Endothelial cell (in vitro differentiated cells): ENCODE data around the gene ARSA. TPM values are rescaled to one million over a fixed set of nuclear protein-coding genes. Genes with fewer than 3 reads are reported as not detected.
"Not testable (repeated sequence)": the region's sequence is repeated elsewhere in the genome, so short reads cannot be mapped to it uniquely, and the experiment has no call there.

Experiments
- DNase-seq: peaks from one replicate; pipeline ENCODE4 v3.0.0; 2021; ENCODE audit warnings: low spot score
- H3K27ac Mint-ChIP-seq: one replicate; pipeline ENCODE4 v1.8.0; 2021; ENCODE audit warnings: mixed read lengths, inconsistent platforms; ENCODE audit not compliant: unreplicated experiment
- H3K27me3 Mint-ChIP-seq: one replicate; pipeline ENCODE4 v1.8.0; 2021; ENCODE audit warnings: mild to moderate bottlenecking, moderate library complexity, mixed read lengths, inconsistent platforms; ENCODE audit not compliant: unreplicated experiment
- H3K36me3 Mint-ChIP-seq: one replicate; pipeline ENCODE4 v1.8.0; 2021; ENCODE audit warnings: mild to moderate bottlenecking, low read depth, mixed read lengths, inconsistent platforms; ENCODE audit not compliant: unreplicated experiment
- H3K4me1 Mint-ChIP-seq: one replicate; pipeline ENCODE4 v1.8.0; 2021; ENCODE audit warnings: mild to moderate bottlenecking, mixed read lengths, inconsistent platforms; ENCODE audit not compliant: unreplicated experiment
- H3K4me3 Mint-ChIP-seq: one replicate; pipeline ENCODE4 v1.8.0; 2021; ENCODE audit warnings: mild to moderate bottlenecking, mixed read lengths, inconsistent platforms; ENCODE audit not compliant: unreplicated experiment
- H3K9me3 Mint-ChIP-seq: one replicate; pipeline ENCODE4 v1.8.0; 2021; ENCODE audit warnings: mixed read lengths, inconsistent platforms; ENCODE audit not compliant: unreplicated experiment
- total RNA-seq: library from RNA; stranded (reverse); fragmentation: NEBNext Ultra II Directional; extraction: Animal tissue kit (Norgen Biotek cat#: 25700); gene quantifications from one replicate; pipeline ENCODE4 v1.2.1, GENCODE V29; 2021; ENCODE audit not compliant: unreplicated experiment
- TF ChIP-seq, protein P1 (sequence below): fragments of 200-600 bp; sonication (generic); IDR thresholded peaks from one replicate; pipeline ENCODE4 v1.5.0; 2021; ENCODE audit warnings: antibody characterized with exemption; ENCODE audit not compliant: unreplicated experiment

The ARSA gene
- total RNA-seq, 1 donor from 2014 or later, result 59.6 TPM

GRCh38 chr22:50620593-50621355 lies 7.2 kb downstream of the ARSA start:
- Mint-ChIP-seq H3K27ac (peak overlapping the region; percentile 87), H3K4me1 (peaks cover 38% of the 10 kb centered on the region), H3K36me3 (peaks cover 8% of the 10 kb centered on the region), H3K4me3 (peak overlapping the region; percentile 56), H3K9me3 (no peaks in the 10 kb centered on the region), H3K27me3 (peaks cover 9% of the 10 kb centered on the region)
- TF ChIP-seq, protein P1, sequence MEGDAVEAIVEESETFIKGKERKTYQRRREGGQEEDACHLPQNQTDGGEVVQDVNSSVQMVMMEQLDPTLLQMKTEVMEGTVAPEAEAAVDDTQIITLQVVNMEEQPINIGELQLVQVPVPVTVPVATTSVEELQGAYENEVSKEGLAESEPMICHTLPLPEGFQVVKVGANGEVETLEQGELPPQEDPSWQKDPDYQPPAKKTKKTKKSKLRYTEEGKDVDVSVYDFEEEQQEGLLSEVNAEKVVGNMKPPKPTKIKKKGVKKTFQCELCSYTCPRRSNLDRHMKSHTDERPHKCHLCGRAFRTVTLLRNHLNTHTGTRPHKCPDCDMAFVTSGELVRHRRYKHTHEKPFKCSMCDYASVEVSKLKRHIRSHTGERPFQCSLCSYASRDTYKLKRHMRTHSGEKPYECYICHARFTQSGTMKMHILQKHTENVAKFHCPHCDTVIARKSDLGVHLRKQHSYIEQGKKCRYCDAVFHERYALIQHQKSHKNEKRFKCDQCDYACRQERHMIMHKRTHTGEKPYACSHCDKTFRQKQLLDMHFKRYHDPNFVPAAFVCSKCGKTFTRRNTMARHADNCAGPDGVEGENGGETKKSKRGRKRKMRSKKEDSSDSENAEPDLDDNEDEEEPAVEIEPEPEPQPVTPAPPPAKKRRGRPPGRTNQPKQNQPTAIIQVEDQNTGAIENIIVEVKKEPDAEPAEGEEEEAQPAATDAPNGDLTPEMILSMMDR, result peak; percentile 11
- DNase-seq, result peak; percentile 93

- not testable (repeated sequence) for H3K36me3 Mint-ChIP-seq, H3K9me3 Mint-ChIP-seq, H3K27ac Mint-ChIP-seq, H3K4me3 Mint-ChIP-seq, DNase-seq, H3K4me1 Mint-ChIP-seq, H3K27me3 Mint-ChIP-seq
These were observed 13.7 kb downstream of the ARSA start for GRCh38 chr22:50614296-50614695.

DNA sequence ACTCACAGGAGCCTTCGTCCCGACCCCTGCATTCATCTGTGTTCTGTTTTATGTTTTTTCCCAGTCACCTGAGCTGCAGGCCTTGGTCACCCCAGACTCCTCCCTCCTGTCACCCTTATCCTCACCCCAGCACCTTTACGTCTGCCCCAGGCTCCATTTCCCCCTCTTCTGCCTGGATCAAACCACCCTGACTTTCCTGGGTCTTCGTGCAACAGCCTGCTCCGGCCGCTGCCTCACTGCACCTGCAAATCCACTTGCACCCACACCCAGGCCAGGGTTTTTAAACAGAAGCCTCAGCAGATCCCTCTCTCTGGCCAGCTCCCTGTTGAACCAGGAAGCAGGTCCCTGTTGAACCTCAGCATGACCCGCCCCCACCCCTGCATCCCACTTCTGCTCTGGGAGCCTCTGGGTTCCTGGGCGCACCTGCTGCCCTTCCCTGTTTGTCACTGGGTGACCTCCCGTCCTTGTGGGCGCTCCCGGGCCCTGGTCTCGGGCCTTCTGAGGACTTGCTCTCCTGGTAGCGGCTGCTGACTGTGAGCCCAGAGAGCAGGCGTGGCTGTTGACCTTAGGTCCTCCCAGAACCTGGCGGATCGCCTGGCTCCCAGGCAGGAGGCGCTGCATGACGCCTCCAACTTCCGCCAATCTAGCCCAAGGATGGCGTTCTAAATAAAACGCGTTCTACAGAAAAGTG lies 14.5 kb downstream of the ARSA start:
- TF ChIP-seq, protein P1, result no peak
- Mint-ChIP-seq H3K36me3 (no peaks in the 10 kb centered on the region), H3K27me3 (peaks cover 9% of the 10 kb centered on the region), H3K4me3 (no peak overlapping the region), H3K27ac (no peak overlapping the region), H3K4me1 (peaks cover 2% of the 10 kb centered on the region), H3K9me3 (no peaks in the 10 kb centered on the region)
- DNase-seq, result no peak

GRCh38 chr22:50612528-50613221 lies 15.3 kb downstream of the ARSA start:
- Mint-ChIP-seq H3K27ac (no peak overlapping the region), H3K9me3 (no peaks in the 10 kb centered on the region), H3K36me3 (no peaks in the 10 kb centered on the region), H3K27me3 (peaks cover 10% of the 10 kb centered on the region), H3K4me3 (no peak overlapping the region), H3K4me1 (no peaks in the 10 kb centered on the region)
- DNase-seq, result no peak
- TF ChIP-seq, protein P1, result no peak

- Mint-ChIP-seq H3K27ac (no peak overlapping the region), H3K36me3 (no peaks in the 10 kb centered on the region), H3K9me3 (no peaks in the 10 kb centered on the region)
These were observed 15.8 kb downstream of the ARSA start for GRCh38 chr22:50612168-50612527.

More at GRCh38 chr22:50612168-50612527, 15.8 kb downstream of the ARSA start:
- DNase-seq, result no peak
- Mint-ChIP-seq H3K4me1 (no peaks in the 10 kb centered on the region), H3K27me3 (peaks cover 14% of the 10 kb centered on the region), H3K4me3 (no peak overlapping the region)
- TF ChIP-seq, protein P1, result no peak
